Epithelial cell of proximal tubule (primary cell): Measurements from ENCODE around the gene SLC24A3. TPM values are rescaled to one million over a fixed set of nuclear protein-coding genes. Genes with fewer than 3 reads are reported as not detected.

Experiments
- DNase-seq: peaks from one replicate; pipeline ENCODE4 v3.0.0-alpha.2; 2011; ENCODE audit warnings: low read depth
- H3K4me3 ChIP-seq: 2 replicates; pipeline ENCODE4 v1.5.1; 2011; ENCODE audit warnings: low read depth, mild to moderate bottlenecking, low read length
- total RNA-seq: library from RNA; depleted of rRNA; stranded (reverse); fragments of >200 nt; gene quantifications from 2 replicates; pipeline ENCODE4 v1.2.3, GENCODE V29; 2015
- TF ChIP-seq, protein P1 (sequence below): conservative IDR thresholded peaks from 2 replicates; pipeline ENCODE4 v1.5.1; 2012; ENCODE audit warnings: low read depth, mild to moderate bottlenecking, low read length

SLC24A3 gene
- total RNA-seq, 1 donor from 2014 or later: not detected

DNA sequence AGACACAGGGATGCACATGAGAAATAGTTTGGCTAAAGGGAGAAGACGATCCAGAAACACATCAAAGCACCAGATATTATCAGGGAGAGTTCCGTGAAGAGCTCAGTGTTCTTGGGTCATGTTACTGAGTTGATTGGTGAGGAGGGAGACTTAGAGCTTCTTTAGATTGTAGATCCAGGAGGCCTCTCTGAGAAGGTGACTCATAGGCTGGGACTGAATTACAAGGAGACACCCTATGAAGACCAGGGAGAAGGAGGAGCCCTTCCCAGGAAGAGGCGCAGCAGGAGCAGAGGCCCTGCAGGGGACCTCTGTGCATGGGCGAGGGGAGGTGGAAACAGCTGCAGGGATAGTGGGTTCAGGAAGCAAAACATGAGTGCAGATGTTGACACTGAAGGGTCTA, 196.5 kb downstream of the SLC24A3 start:
- no peak overlapping the region for H3K4me3 ChIP-seq
- DNase-seq: no peak
- TF ChIP-seq, protein P1, sequence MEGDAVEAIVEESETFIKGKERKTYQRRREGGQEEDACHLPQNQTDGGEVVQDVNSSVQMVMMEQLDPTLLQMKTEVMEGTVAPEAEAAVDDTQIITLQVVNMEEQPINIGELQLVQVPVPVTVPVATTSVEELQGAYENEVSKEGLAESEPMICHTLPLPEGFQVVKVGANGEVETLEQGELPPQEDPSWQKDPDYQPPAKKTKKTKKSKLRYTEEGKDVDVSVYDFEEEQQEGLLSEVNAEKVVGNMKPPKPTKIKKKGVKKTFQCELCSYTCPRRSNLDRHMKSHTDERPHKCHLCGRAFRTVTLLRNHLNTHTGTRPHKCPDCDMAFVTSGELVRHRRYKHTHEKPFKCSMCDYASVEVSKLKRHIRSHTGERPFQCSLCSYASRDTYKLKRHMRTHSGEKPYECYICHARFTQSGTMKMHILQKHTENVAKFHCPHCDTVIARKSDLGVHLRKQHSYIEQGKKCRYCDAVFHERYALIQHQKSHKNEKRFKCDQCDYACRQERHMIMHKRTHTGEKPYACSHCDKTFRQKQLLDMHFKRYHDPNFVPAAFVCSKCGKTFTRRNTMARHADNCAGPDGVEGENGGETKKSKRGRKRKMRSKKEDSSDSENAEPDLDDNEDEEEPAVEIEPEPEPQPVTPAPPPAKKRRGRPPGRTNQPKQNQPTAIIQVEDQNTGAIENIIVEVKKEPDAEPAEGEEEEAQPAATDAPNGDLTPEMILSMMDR: no peak

DNA sequence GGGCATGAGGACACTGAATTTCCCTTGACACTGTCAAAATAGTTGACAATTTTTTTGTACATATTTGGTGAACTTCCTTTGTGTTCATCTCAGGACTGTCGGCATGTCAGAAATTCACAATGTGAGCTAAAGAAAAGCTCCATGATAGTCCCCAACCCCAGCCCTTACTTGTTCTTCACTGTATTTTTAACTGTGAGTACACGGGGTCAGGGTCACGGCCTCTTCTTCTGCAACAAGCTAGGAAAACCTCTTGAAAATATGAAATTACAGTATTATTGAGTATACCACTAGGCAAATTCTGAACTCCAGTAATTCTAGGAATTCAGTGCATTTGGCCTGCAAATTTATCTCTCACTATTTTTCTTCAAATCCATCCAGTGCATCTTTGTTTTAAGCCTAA, 199.4 kb downstream of the SLC24A3 start:
- no peak overlapping the region for H3K4me3 ChIP-seq
- no peak for DNase-seq
- TF ChIP-seq, protein P1: no peak

DNA sequence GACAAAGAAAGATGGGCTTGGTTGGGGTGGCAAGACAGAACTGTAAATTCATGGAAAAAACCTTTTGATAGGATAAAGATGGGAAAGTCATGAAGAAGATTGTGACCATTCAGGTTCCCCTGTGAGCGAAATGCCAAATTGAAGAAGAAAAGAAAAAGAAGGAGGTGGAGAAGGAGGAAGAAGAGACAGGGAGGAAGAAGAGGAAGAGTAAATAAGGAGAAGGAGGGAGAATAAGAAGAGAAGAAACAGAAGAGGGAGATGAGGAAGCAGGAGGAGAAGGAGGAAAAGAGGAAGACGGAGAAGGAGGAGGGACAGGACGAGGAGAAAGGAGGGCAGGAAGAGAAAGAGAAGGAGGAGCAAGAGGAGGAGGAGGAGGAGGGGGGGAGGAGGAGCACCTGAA, 199.8 kb downstream of the SLC24A3 start:
- DNase-seq: no peak
- TF ChIP-seq, protein P1: no peak
- H3K4me3 ChIP-seq: no peak overlapping the region

DNA sequence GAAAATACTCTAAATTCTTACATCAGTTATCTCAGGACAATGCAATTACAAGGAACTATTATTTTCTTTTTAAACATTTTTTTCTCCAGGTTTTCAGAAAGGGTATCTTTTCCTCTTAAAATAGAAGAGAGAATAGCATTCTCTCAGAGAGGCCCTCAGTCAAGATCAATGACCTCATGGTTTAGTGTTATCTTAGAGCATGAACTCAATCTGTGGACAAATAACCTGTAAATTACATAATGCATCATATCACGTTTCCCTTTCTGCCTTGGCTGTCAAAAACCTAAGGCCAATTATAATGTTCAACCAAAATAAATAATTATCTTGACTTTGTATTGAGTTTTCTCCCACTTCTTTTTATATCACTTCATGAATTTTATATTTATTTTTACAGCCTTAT, 202.2 kb downstream of the SLC24A3 start:
- DNase-seq: no peak
- no peak overlapping the region for H3K4me3 ChIP-seq
- TF ChIP-seq, protein P1: no peak

DNA sequence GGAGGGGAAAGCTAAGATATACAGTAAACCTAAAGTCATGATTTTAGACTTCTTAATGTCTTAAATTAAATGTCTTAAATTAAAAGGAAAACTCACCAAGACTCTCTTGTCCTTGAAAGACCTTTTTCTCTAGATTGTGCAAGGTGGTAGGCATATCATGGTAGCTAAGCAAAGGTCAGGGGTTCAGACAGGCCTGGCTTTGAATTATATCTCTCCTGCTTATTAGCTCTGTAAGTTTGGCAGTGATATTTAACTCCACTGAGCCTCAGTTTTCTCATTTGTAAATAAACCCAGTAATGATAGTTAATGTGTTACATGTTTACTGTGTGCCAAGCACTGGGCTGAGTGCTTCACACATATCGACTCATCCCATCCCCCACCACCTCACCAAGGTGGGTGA, 203.3 kb downstream of the SLC24A3 start:
- no peak for DNase-seq
- no peak overlapping the region for H3K4me3 ChIP-seq
- TF ChIP-seq, protein P1: no peak

DNA sequence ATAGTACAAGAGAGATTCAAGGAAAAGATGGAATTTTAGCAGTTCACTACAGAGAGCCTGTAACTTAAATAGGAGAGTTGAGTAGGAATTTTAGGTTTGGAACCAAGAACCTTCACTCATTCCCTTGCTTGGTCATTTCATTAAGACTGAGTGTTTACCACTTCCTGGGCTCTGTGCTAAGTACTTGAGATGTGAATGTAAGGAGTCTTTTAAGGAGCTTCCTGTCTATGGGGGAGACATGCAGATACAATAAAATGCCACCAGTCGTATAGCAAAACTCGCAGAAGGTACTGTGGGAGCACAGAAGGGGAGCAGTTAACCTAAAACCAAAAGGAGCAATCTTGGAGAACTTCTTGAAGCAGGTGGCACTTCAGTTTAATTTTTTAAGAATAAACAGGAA, 204.2 kb downstream of the SLC24A3 start:
- no peak overlapping the region for H3K4me3 ChIP-seq
- DNase-seq: no peak
- TF ChIP-seq, protein P1: no peak

DNA sequence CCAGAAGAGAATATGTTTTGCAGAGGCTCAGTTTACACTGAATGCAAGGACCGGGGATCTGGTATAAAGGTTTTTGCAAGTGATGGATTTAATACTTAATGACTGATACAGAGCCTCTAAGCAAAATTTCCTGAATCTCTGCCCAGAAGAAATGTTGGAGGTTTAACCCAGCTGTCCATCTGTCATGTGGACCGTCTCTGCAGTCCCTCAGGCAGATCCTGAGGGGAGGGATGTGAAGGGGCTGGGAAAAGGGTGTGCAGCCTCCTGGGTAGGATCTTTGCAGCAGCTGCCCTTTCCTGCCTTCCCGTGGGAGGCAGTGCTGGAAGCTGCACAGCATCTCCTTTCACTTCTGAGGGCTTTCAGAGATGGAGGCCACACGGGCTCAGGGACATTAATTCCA, 207.0 kb downstream of the SLC24A3 start:
- H3K4me3 ChIP-seq: no peak overlapping the region
- DNase-seq: no peak
- TF ChIP-seq, protein P1: no peak
